SU-DHL-6 (cell line): ENCODE measurements around the gene GLOD4.

Source experiments
- H2AFZ ChIP-seq: fragments of 200-600 bp; sonication (generic); 2 replicates; pipeline ENCODE4 v1.6.1; 2014; ENCODE audit warnings: low read depth, mild to moderate bottlenecking, moderate library complexity, mixed read lengths, antibody characterized with exemption, low read length; ENCODE audit not compliant: severe bottlenecking
- H3F3A ChIP-seq: fragments of 200-600 bp; shearing (Covaris generic); 2 replicates; pipeline ENCODE4 v1.6.0; 2016; ENCODE audit warnings: antibody characterized with exemption, mild to moderate bottlenecking; ENCODE audit not compliant: insufficient read depth
- H3K27ac ChIP-seq: fragments of 200-600 bp; sonication (generic); 2 replicates; pipeline ENCODE4 v1.5.1; 2016; ENCODE audit warnings: low read depth, mild to moderate bottlenecking, low read length, moderate library complexity, mixed read lengths
- H3K27me3 ChIP-seq: fragments of 200-600 bp; sonication (generic), shearing (Covaris generic); 2 replicates; pipeline ENCODE4 v1.6.0; 2014; ENCODE audit warnings: mild to moderate bottlenecking, low read length
- H3K36me3 ChIP-seq: fragments of 200-600 bp; sonication (generic); 2 replicates; pipeline ENCODE4 v1.6.1; 2014; ENCODE audit warnings: mild to moderate bottlenecking, low read length, mixed read lengths
- H3K4me2 ChIP-seq: fragments of 300-600, 200-600 bp; shearing (Covaris generic), sonication (generic); 2 replicates; pipeline ENCODE4 v1.6.0; 2014; ENCODE audit warnings: low read length, low read depth, mild to moderate bottlenecking; ENCODE audit not compliant: poor library complexity, severe bottlenecking
- H3K4me3 ChIP-seq: fragments of 200-600 bp; sonication (generic); 2 replicates; pipeline ENCODE4 v1.5.1; 2014; ENCODE audit warnings: antibody characterized with exemption, low read length, mild to moderate bottlenecking, mixed read lengths; ENCODE audit not compliant: insufficient read depth, poor library complexity, severe bottlenecking
- H3K79me2 ChIP-seq: fragments of 200-600 bp; sonication (generic); 2 replicates; pipeline ENCODE4 v1.6.1; 2014; ENCODE audit warnings: mild to moderate bottlenecking, low read length, moderate library complexity; ENCODE audit not compliant: insufficient read depth
- H3K9ac ChIP-seq: fragments of 200-600 bp; sonication (generic); 2 replicates; pipeline ENCODE4 v1.7.0; 2014; ENCODE audit warnings: mild to moderate bottlenecking, low read length
- H3K9me2 ChIP-seq: fragments of 200-600 bp; sonication (generic); replicated peaks from 2 replicates; pipeline ENCODE4 v1.6.1; 2014; ENCODE audit warnings: low read length; ENCODE audit not compliant: insufficient read depth
- H3K9me3 ChIP-seq: fragments of 200-600 bp; sonication (generic); 2 replicates; pipeline ENCODE4 v1.6.1; 2014; ENCODE audit warnings: low read length, mixed read lengths; ENCODE audit not compliant: insufficient read depth
- H4K20me1 ChIP-seq: fragments of 200-600 bp; sonication (generic); 2 replicates; pipeline ENCODE4 v1.6.1; 2014; ENCODE audit warnings: low read depth, mild to moderate bottlenecking, antibody characterized with exemption, low read length, moderate library complexity, mixed read lengths
- EZH2phosphoT487 ChIP-seq: fragments of 200-600 bp; sonication (generic), shearing (Covaris generic); conservative IDR thresholded peaks from 2 replicates; pipeline ENCODE4 v1.6.1; 2018; ENCODE audit warnings: mild to moderate bottlenecking, antibody characterized with exemption, low read length, moderate library complexity, mixed read lengths
- TF ChIP-seq, protein P1 (sequence below): fragments of 200-600 bp; sonication (generic); IDR thresholded peaks from one replicate; pipeline ENCODE4 v1.5.1; 2017; ENCODE audit warnings: antibody characterized with exemption, mild to moderate bottlenecking, low read length, moderate library complexity; ENCODE audit not compliant: insufficient read depth, poor library complexity, severe bottlenecking

The GLOD4 gene

DNA sequence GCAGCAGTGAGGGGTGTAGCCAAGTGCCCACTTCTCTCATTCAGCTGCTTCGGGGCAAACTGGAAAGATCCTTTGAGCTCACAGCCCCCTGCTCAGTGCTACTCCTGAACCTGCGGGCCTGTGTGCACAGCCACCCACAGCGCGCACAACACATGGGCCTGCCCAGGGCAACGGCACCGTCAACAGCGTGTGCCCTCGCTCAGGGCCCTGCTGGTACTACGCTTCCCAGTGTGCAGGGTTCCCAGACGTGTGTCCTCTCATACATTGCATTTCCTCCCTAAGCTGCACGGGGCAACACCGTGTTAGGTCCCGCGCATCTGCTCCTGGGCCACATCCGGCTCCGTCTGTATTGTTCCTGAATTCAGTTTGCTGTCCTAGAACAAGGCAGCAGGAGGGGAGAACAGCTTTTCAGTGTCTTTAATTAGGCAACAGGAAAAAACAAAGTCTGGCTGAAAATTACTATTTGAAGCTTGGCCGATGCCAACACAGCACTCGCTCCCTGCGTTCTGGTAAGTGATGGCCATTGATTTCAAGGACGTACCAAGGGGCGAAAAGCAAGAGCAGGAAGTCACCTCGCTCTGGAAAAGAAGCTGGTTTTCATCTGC lies 15.3 kb upstream of the GLOD4 start:
- no peaks in the 10 kb centered on the region for H3K9me3 ChIP-seq
- no peak overlapping the region for H2AFZ ChIP-seq
- TF ChIP-seq, protein P1, sequence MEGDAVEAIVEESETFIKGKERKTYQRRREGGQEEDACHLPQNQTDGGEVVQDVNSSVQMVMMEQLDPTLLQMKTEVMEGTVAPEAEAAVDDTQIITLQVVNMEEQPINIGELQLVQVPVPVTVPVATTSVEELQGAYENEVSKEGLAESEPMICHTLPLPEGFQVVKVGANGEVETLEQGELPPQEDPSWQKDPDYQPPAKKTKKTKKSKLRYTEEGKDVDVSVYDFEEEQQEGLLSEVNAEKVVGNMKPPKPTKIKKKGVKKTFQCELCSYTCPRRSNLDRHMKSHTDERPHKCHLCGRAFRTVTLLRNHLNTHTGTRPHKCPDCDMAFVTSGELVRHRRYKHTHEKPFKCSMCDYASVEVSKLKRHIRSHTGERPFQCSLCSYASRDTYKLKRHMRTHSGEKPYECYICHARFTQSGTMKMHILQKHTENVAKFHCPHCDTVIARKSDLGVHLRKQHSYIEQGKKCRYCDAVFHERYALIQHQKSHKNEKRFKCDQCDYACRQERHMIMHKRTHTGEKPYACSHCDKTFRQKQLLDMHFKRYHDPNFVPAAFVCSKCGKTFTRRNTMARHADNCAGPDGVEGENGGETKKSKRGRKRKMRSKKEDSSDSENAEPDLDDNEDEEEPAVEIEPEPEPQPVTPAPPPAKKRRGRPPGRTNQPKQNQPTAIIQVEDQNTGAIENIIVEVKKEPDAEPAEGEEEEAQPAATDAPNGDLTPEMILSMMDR = no peak
- no peak for TF ChIP-seq EZH2phosphoT487
- H3K9me2 ChIP-seq = no peaks in the 10 kb centered on the region
- H3K27ac ChIP-seq = no peak overlapping the region
- H3K27me3 ChIP-seq = no peaks in the 10 kb centered on the region
- no peaks in the 10 kb centered on the region for H4K20me1 ChIP-seq
- H3K79me2 ChIP-seq = no peaks in the 10 kb centered on the region
- H3K36me3 ChIP-seq = no peaks in the 10 kb centered on the region
- H3K4me3 ChIP-seq = no peak overlapping the region
- no peak overlapping the region for H3K4me2 ChIP-seq
- no peaks in the 10 kb centered on the region for H3F3A ChIP-seq
- no peak overlapping the region for H3K9ac ChIP-seq

DNA sequence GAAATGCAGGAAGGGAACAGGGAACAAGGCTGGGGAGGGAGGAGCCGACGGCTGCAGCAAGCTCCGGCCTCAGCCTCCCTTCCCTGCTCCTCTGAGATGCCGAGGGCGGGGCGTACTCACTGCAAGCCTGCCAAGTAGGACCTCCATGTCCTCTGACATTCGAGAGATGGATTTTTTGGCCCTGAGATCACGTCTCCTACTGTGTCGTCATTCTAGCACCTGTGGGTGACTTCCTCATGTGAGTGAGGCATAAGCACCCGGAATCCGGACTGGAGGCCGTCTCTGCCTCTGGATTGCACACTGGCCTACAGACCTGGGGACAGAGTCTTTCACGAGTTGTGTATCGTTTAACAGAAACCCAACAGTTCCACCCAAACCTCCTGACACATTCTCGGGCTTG lies 14.5 kb upstream of the GLOD4 start:
- Histone ChIP-seq H3K79me2 (no peaks in the 10 kb centered on the region), H3K9ac (no peak overlapping the region), H3K4me2 (no peak overlapping the region), H3F3A (no peaks in the 10 kb centered on the region), H3K9me2 (no peaks in the 10 kb centered on the region), H3K27me3 (no peaks in the 10 kb centered on the region), H3K27ac (no peak overlapping the region), H3K9me3 (no peaks in the 10 kb centered on the region), H2AFZ (no peak overlapping the region), H3K36me3 (no peaks in the 10 kb centered on the region), H3K4me3 (no peak overlapping the region), H4K20me1 (no peaks in the 10 kb centered on the region)
- no peak for TF ChIP-seq EZH2phosphoT487
- TF ChIP-seq, protein P1 = no peak

DNA sequence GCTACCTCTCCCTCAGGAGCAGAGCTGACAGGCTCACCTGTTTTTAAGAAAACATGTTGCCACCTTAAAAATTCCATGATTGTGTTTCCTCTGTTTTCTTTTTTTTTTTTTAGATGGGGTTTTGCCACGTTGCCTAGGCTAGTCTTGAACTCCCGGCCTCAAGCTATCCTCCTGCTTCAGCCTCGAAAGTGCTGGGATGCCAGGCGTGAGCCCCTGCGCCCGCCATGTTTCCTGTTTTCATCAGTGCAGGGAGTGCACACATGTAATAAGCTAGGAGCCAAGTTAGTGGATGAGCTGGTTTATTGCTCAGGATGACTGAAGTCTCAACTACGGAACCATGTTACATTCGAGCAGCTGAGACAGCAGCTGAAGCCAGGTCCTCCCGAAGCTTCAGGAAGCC lies 13.6 kb upstream of the GLOD4 start:
- Histone ChIP-seq H3K4me2 (no peak overlapping the region), H3K36me3 (no peaks in the 10 kb centered on the region), H3K4me3 (no peak overlapping the region), H3K9ac (no peak overlapping the region), H3K79me2 (no peaks in the 10 kb centered on the region), H4K20me1 (no peaks in the 10 kb centered on the region), H3K27ac (no peak overlapping the region), H3K9me3 (no peaks in the 10 kb centered on the region), H2AFZ (no peak overlapping the region), H3F3A (no peaks in the 10 kb centered on the region), H3K27me3 (no peaks in the 10 kb centered on the region), H3K9me2 (no peaks in the 10 kb centered on the region)
- no peak for TF ChIP-seq EZH2phosphoT487
- TF ChIP-seq, protein P1 = no peak

DNA sequence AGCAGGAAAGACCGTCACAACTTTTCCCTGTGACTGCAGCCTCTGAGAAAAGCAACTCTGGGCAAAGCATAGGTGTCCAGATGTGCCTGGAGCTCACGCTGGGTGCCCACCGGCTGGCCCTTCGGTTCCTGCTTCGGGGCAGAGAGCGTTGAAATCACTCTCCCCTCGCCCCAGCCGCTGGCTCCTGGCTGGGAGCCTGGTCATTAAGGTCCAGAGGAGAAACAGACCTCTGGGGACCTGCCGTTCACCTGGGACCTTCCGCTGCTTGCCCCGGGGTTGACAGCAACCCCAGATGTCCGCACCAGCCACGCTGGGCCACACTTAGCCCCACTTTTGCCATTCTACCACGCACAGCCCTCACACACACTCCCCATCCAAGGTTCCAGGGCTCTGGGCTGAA lies 13.2 kb upstream of the GLOD4 start:
- Histone ChIP-seq H3K4me2 (no peak overlapping the region), H3K27ac (no peak overlapping the region), H4K20me1 (no peaks in the 10 kb centered on the region), H3F3A (no peaks in the 10 kb centered on the region), H3K9ac (no peak overlapping the region), H3K36me3 (no peaks in the 10 kb centered on the region), H3K9me3 (no peaks in the 10 kb centered on the region), H3K79me2 (no peaks in the 10 kb centered on the region), H3K9me2 (no peaks in the 10 kb centered on the region), H2AFZ (no peak overlapping the region), H3K27me3 (no peaks in the 10 kb centered on the region), H3K4me3 (no peak overlapping the region)
- no peak for TF ChIP-seq EZH2phosphoT487
- TF ChIP-seq, protein P1 = no peak
